ENCODE results near the gene UBE2O. TPM values are rescaled to one million over a fixed set of nuclear protein-coding genes. Genes with fewer than 3 reads are reported as not detected.

UBE2O gene
- total and polyA plus RNA-seq, 8 donors = 10.4 to 19.8 (median 15.9) TPM

GRCh38 chr17:76462556-76463290 is 9.8 kb upstream of the UBE2O start:
- WGBS, 2 donors = 75 to 82% methylated on average over 22 to 24 of the region's 24 CpGs
- TF ChIP-seq CTCF (IDR thresholded peaks at IDR 0.05) = no peak
- Histone ChIP-seq H3K9me3 (no peaks in the 10 kb centered on the region), H3K36me3 (no peaks in the 10 kb centered on the region), H3K4me1 (peaks cover 0 to 3% (median 0%) of the 10 kb centered on the region in 3 donors), H3K4me3 (no peak overlapping the region), H3K27me3 (no peaks in the 10 kb centered on the region), H3K27ac (no peak overlapping the region)
- intact Hi-C loops (cut with DNase I) = no loop called here
- no peak for FAIRE-seq
- DNase-seq = no peak
- no peak for ATAC-seq

- no peak for FAIRE-seq
- WGBS, 2 donors = 87 to 94% methylated on average over 11 of the region's 11 CpGs
Observed at GRCh38 chr17:76461765-76462555, 9.0 kb upstream of the UBE2O start.

GRCh38 chr17:76459674-76460073 is 6.7 kb upstream of the UBE2O start:
- Histone ChIP-seq H3K4me3 (no peak overlapping the region), H3K4me1 (no peaks in the 10 kb centered on the region), H3K27me3 (no peaks in the 10 kb centered on the region), H3K27ac (no peak overlapping the region), H3K9me3 (no peaks in the 10 kb centered on the region), H3K36me3 (no peaks in the 10 kb centered on the region)
- intact Hi-C loops (cut with DNase I) = loop anchor here in 1 of 3 donors (5.0 kb wide), 1 partner anchor 57 kb away; no protein-coding TSS in a partner anchor
- ATAC-seq (no peak), FAIRE-seq (no peak), DNase-seq (no peak)
- WGBS, 2 donors = 81 to 88% methylated on average over 4 of the region's 4 CpGs
- TF ChIP-seq CTCF (IDR thresholded peaks at IDR 0.05) = no peak

More at GRCh38 chr17:76461765-76462555, 9.0 kb upstream of the UBE2O start:
- Histone ChIP-seq H3K9me3 (no peaks in the 10 kb centered on the region), H3K4me3 (no peak overlapping the region), H3K27ac (no peak overlapping the region), H3K36me3 (no peaks in the 10 kb centered on the region), H3K4me1 (peaks cover 0 to 3% (median 0%) of the 10 kb centered on the region in 3 donors), H3K27me3 (no peaks in the 10 kb centered on the region)
- ATAC-seq = no peak
- intact Hi-C loops (cut with DNase I) = no loop called here
- DNase-seq = no peak
- no peak for TF ChIP-seq CTCF (IDR thresholded peaks at IDR 0.05)

GRCh38 chr17:76458580-76459490 is 5.9 kb upstream of the UBE2O start:
- Histone ChIP-seq H3K27me3 (no peaks in the 10 kb centered on the region), H3K27ac (no peak overlapping the region), H3K9me3 (no peaks in the 10 kb centered on the region), H3K4me3 (no peak overlapping the region), H3K4me1 (no peaks in the 10 kb centered on the region), H3K36me3 (no peaks in the 10 kb centered on the region)
- 22 to 24% methylated on average over 9 of the region's 9 CpGs for WGBS, 2 donors
- intact Hi-C loops (cut with DNase I) = loop anchor here in 1 of 3 donors (5.0 kb wide), 1 partner anchor 57 kb away; no protein-coding TSS in a partner anchor
- TF ChIP-seq CTCF (IDR thresholded peaks at IDR 0.05) = peak in 1 of 4 donors; percentile 22
- peak; percentile 77 to 92 (median 87) for ATAC-seq
- FAIRE-seq = no peak
- DNase-seq = peak; percentile 52 to 82 (median 64)
